ENCODE data around the gene DYNLRB1. TPM values are rescaled to one million over a fixed set of nuclear protein-coding genes. Genes with fewer than 3 reads are reported as not detected.

Gene DYNLRB1
- polyA plus RNA-seq, 3 donors, result 139 to 166 (median 148) TPM

- Histone ChIP-seq H3K27ac (ENCODE audit: low read depth in 1 of 2, low read length in 2 of 2) (no peak overlapping the region), H3K9ac (ENCODE audit: insufficient read depth, low read length, poor library complexity, severe bottlenecking) (no peak overlapping the region), H4K20me1 (ENCODE audit: insufficient read depth, low read length) (peaks cover 6% of the 10 kb centered on the region), H3K4me1 (ENCODE audit: control insufficient read depth in 1 of 2, insufficient read depth in 2 of 2, low read length in 2 of 2) (no peaks in the 10 kb centered on the region), H3K27me3 (ENCODE audit: control insufficient read depth in 2 of 2, insufficient read depth in 2 of 2, low read length in 2 of 2) (no peaks in the 10 kb centered on the region), H3K9me3 (replicated peaks in 1 of 2; ENCODE audit: control insufficient read depth in 1 of 2, insufficient read depth in 1 of 2, low read length in 2 of 2) (no peaks in the 10 kb centered on the region), H2AFZ (ENCODE audit: insufficient read depth, low read depth, low read length, poor library complexity, severe bottlenecking) (no peak overlapping the region), H3K4me2 (replicated peaks; ENCODE audit: extremely low read depth, low read length, poor library complexity, severe bottlenecking) (no peak overlapping the region), H3K36me3 (replicated peaks in 1 of 2; ENCODE audit: control insufficient read depth in 1 of 2, insufficient read depth in 2 of 2, low read length in 2 of 2) (peaks cover 69 to 99% of the 10 kb centered on the region in 2 donors), H3K79me2 (ENCODE audit: insufficient read depth, low read length) (no peaks in the 10 kb centered on the region), H3K4me3 (replicated peaks in 1 of 3; ENCODE audit: low read depth in 2 of 3, low read length in 3 of 3) (no peak overlapping the region)
- H3K4me1 Mint-ChIP-seq, result no peaks in the 10 kb centered on the region
- H3K9me3 Mint-ChIP-seq, result no peaks in the 10 kb centered on the region
- peaks cover 58 to 66% of the 10 kb centered on the region in 2 donors for H3K36me3 Mint-ChIP-seq
- TF ChIP-seq CTCF (IDR thresholded peaks at IDR 0.05), result no peak
- H3K27me3 Mint-ChIP-seq (ENCODE audit: low read depth in 3 of 3), result no peaks in the 10 kb centered on the region
- H3K27ac Mint-ChIP-seq, result no peak overlapping the region
- no CpG with 5 or more reads among the region's 4 CpGs for WGBS (ENCODE audit: insufficient coverage)
- no peak for DNase-seq
- H3K4me3 Mint-ChIP-seq, result no peak overlapping the region
- intact Hi-C loops (cut with micrococcal nuclease), result no loop called here
Observed at GRCh38 chr20:34507702-34508413, 8.4 kb upstream of the DYNLRB1 start.

GRCh38 chr20:34510575-34510974, 5.6 kb upstream of the DYNLRB1 start:
- no CpG with 5 or more reads among the region's 1 CpG for WGBS (ENCODE audit: insufficient coverage)
- peaks cover 0 to 5% (median 0%) of the 10 kb centered on the region in 7 donors for H3K9me3 Mint-ChIP-seq
- Histone ChIP-seq H3K27ac (ENCODE audit: low read depth in 1 of 2, low read length in 2 of 2) (no peak overlapping the region), H3K79me2 (ENCODE audit: insufficient read depth, low read length) (no peaks in the 10 kb centered on the region), H3K9me3 (replicated peaks in 1 of 2; ENCODE audit: control insufficient read depth in 1 of 2, insufficient read depth in 1 of 2, low read length in 2 of 2) (no peaks in the 10 kb centered on the region), H3K9ac (ENCODE audit: insufficient read depth, low read length, poor library complexity, severe bottlenecking) (no peak overlapping the region), H3K4me2 (replicated peaks; ENCODE audit: extremely low read depth, low read length, poor library complexity, severe bottlenecking) (no peak overlapping the region), H3K27me3 (ENCODE audit: control insufficient read depth in 2 of 2, insufficient read depth in 2 of 2, low read length in 2 of 2) (no peaks in the 10 kb centered on the region), H3K4me1 (ENCODE audit: control insufficient read depth in 1 of 2, insufficient read depth in 2 of 2, low read length in 2 of 2) (peaks cover 9% of the 10 kb centered on the region in 2 donors), H2AFZ (ENCODE audit: insufficient read depth, low read depth, low read length, poor library complexity, severe bottlenecking) (no peak overlapping the region), H3K36me3 (replicated peaks in 1 of 2; ENCODE audit: control insufficient read depth in 1 of 2, insufficient read depth in 2 of 2, low read length in 2 of 2) (peaks cover 49 to 72% of the 10 kb centered on the region in 2 donors), H4K20me1 (ENCODE audit: insufficient read depth, low read length) (peaks cover 6% of the 10 kb centered on the region), H3K4me3 (replicated peaks in 1 of 3; ENCODE audit: low read depth in 2 of 3, low read length in 3 of 3) (no peak overlapping the region)
- peaks cover 13% of the 10 kb centered on the region for H3K4me1 Mint-ChIP-seq
- no peak for TF ChIP-seq CTCF (IDR thresholded peaks at IDR 0.05)
- DNase-seq, result no peak
- H3K4me3 Mint-ChIP-seq, result no peak overlapping the region
- H3K27me3 Mint-ChIP-seq (ENCODE audit: low read depth in 3 of 3), result peaks cover 0 to 2% (median 2%) of the 10 kb centered on the region in 3 donors
- H3K27ac Mint-ChIP-seq, result no peak overlapping the region
- peaks cover 45% of the 10 kb centered on the region in 2 donors for H3K36me3 Mint-ChIP-seq
- intact Hi-C loops (cut with micrococcal nuclease), result no loop called here
